GM21515 (cell line): ENCODE results near the gene ZSWIM5.
"Not testable (repeated sequence)": the region's sequence is repeated elsewhere in the genome, so short reads cannot be mapped to it uniquely, and the experiment has no call there.

Source experiments
- ATAC-seq: cut with Tn5 transposase; IDR thresholded peaks from one replicate; pipeline ENCODE4 v1.9.1; 2021; ENCODE audit not compliant: unreplicated experiment

ZSWIM5 gene

GRCh38 chr1:45008076-45008475 lies 198.3 kb downstream of the ZSWIM5 start:
- no peak for ATAC-seq

DNA sequence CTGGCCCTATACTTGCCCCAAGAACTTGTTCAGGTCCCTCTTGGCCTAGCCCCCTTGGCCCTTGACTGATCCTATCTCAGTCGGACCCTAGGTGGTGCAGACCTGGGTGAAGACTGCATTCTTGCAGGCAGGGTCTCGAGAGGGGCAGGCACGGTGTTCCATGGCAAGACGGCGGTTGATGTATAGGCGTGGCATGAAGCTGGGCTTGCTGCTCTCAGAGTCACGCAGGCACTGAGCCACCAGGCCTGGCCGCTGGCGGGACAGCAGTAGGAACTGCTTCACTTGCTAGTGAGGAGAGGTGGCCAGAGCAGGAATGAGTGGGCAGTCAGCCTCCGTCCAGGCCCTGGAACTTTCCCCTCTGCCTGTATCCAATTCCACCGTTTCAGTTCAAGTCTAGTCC lies 199.1 kb downstream of the ZSWIM5 start:
- ATAC-seq = no peak

DNA sequence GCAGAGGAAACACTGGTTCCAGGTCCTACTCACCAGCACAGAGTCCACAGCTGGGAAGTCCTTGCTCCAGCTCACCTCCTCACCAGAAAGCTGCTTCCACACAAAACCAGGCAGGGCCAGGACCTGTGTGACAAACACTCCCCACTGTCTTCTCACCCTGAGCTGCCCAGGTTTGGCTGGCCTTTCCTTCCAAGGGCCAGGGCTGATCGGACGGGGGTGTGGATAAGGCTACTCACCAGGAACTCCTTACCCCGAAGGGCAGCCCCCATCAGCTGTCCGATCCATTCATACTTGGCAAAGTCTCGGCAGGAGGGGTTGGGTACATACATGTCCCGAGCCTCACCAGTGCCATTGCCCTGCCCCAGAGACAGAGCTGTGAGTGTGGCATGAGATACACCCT lies 200.6 kb downstream of the ZSWIM5 start:
- ATAC-seq = no peak

- no peak for ATAC-seq
These were observed 202.0 kb downstream of the ZSWIM5 start for GRCh38 chr1:45004281-45004920.

DNA sequence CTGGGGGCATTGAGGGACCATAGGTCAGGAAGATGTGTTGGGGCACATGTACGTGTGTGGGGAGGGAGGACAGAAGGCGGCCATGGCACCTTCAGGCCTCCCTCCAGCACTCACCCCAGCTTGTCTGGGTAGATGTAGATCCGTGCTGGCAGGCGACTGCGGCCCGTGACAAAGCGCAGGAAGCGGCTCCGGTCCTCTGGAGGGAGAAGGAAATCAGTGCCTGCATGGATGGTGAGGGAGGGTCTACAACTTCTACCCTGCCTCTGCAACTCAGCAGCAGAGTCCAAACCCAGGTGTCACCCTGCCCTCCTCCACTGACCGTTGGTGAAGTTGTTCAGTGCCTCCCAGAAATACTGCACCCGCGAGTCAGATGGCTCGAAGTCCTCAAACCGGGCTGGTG lies 202.7 kb downstream of the ZSWIM5 start:
- no peak for ATAC-seq

- no peak for ATAC-seq
These were observed 203.5 kb downstream of the ZSWIM5 start for GRCh38 chr1:45002650-45003645.

GRCh38 chr1:45001576-45001975 lies 204.8 kb downstream of the ZSWIM5 start:
- not testable (repeated sequence) for ATAC-seq

DNA sequence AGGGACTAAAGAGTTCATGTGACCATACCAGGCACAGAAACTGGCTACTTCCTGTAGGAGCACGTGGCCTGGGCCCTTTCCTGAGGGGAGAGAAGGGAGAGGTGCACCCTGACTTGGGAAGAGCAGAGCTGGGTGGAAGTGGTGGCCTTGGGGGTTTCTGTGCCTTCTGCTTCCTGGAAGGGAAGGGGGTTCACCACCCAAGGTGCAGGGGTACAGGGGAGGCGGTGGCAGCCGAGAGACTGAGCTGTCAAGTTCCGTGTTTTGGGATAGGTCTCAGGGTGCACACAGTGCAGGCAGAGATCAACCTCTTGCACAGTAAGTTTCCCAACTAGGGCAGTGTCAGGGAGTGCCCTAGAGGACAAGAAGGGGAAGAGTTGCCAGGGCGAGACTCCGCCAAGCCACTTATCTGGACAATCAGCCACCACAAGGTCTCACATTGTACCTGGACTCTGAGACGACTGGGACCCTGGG lies 205.4 kb downstream of the ZSWIM5 start:
- no peak for ATAC-seq

DNA sequence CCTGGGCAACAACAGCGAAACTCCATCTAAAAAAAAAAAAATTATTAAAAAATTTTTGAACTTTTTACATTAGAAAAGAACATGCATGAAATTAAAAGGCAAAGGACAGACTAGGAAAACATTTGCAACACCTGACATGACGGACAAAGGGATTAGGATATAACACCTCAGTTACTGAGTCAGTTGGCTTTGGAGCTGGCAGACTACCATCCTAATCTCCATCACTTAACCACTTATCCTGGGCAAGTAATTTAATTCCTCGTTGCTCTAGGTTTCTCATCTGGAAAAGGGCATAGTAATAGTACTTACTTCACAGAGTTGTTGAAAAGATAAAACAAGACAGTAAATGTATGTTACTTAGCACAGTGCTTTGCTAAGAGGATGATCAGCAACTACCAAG lies 207.2 kb downstream of the ZSWIM5 start:
- ATAC-seq = no peak

DNA sequence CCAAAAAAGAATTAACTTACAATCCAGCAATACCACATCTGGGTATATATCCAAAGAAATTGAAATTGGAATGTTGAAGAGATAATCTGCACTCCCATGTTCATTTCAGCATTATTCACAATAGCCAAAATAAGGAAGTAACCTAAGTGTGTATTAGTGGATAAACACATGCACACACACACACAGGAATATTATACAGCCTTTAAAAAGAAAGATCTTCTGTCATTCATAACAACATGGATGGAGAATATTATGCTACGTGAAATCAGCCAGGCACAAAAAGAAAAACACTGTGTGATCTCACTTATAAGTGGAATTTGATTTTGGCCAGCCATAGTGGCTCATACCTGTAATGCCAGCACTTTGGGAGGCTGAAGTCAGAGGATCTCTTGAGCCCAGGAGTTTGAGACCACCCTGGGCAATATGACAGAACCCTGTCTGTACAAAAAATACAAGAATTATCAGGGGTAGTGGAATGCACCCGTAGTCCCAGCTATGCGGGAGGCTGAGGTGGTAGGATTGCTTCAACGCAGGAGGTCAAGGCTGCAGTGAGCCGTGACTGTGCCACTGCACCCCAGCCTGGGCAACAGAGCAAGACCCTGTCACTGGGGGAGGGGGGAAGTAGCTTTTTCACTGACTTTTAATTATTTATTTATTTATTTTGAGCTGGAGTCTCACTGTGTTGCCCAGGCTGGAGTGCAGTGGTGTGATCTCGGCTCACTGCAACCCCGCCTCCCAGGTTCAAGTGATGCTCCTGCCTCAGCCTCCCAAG lies 210.8 kb downstream of the ZSWIM5 start:
- ATAC-seq = no peak

- ATAC-seq = no peak
These were observed 212.0 kb downstream of the ZSWIM5 start for GRCh38 chr1:44994309-44994898.

DNA sequence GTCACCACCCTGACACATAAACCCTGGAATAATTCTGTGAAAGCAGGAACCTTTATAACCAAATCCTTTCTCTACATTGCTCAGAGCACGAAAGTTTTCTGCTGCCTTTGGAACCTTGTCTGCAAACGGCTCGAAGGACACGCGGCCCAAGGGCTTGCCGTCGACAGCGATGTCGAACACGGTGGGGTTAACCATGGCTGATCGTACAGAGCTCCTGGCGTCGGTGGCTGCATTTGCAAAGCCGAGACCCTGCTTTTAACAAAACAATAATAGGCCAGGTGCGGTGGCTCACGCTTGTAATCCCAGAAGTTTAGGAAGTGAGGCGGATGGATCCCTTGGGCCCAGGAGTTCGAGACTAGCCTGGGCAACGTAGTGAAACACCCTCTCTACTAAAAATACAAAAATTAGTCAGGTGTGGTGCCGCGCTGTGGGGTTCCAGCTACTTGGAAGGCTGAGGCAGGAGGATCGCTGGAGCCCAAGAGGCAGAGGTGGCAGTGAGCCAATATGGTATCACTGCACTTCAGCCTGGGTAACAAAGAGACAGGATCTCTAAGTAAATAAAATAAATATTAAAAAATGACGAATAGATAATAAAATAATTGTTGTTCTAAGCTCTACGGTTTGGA lies 217.8 kb downstream of the ZSWIM5 start:
- ATAC-seq = no peak

- peak; percentile 43 for ATAC-seq
These were observed 220.6 kb downstream of the ZSWIM5 start for GRCh38 chr1:44985747-44986359.

DNA sequence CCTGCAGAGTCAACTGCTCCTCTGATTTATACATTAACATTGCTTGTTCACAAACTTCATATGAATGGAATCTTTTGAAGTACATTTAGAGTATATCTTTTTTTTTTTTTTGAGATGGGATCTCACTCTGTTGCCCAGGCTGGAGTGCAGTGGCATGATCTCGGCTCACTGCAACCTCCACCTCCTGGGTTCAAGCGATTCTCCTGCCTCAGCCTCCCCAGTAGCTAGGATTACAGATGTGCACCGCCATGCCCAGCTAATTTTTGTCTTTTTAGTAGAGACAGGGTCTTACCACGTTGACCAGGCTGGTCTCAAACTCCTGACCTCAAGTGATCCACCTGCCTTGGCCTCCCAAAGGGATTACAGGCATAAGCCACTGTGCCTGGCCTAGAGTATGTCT lies 229.0 kb downstream of the ZSWIM5 start:
- ATAC-seq = not testable (repeated sequence)

GRCh38 chr1:44976252-44976651 lies 230.2 kb downstream of the ZSWIM5 start:
- ATAC-seq = no peak

DNA sequence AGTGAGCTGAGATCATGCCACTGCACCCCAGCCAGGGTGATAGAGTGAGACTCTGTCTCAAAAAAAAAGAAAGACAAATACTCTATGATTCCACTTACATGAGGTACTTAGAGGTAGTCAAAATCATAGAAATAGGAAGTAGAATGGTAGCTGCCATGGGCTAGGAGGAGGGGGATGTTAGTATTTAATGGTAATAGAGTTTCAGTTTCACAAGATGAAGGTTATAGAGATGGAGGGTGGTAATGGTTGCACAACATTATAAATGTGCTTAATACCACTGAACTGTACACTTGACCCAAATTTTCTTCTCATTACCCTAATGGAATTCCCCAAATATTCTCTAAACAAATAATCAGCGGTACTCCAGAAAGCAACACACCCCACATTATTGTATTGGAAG lies 232.8 kb downstream of the ZSWIM5 start:
- ATAC-seq = no peak

DNA sequence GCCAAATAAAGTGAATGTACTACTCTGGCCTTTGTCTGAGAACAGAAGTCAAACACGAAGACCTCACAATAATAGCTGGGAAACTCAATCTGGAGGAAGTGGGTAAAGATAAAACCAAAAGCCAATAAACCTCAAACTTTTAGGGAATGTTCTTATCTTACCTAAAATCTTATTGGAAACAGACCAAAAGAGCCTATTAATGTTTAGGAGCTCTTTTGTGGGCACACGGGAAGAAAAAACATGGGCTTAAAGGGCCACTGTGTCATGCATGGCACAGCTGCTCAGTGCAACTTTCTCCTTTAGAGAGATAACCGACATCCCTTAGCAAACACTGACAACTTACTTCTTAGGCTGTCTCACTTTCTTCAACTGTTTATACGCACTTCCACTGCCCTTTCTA lies 236.1 kb downstream of the ZSWIM5 start:
- no peak for ATAC-seq
